ENCODE measurements around the gene INF2. TPM values are rescaled to one million over a fixed set of nuclear protein-coding genes. Genes with fewer than 3 reads are reported as not detected.

The INF2 gene
- total and polyA plus RNA-seq, 9 of the 15 experiments (the other 6 are each of a cell fraction or from before 2014, with no cell fraction given), result 0.56 to 31.3 (median 7.8) TPM

- no TSS peak for BruUV-seq (replicated peaks)
- no peaks in the 10 kb centered on the region for H3K9me1 ChIP-seq (ENCODE audit: control insufficient read depth, insufficient read depth, low read length)
- no peaks in the 10 kb centered on the region for H4K20me1 ChIP-seq (replicated peaks; ENCODE audit: control insufficient read depth, insufficient read depth, low read length)
- H3K4me3 ChIP-seq, result no peak overlapping the region
- H3K4me2 ChIP-seq (ENCODE audit: insufficient read depth, low read length), result no peak overlapping the region
- intact Hi-C loops (cut with micrococcal nuclease) (no loop called here), in situ Hi-C loops (cut with MboI) (no loop called here)
- no peak overlapping the region for H3K27ac ChIP-seq (ENCODE audit: extremely low read depth, low read depth, low read length)
- H3K9ac ChIP-seq (ENCODE audit: insufficient read depth in 1 of 2, low read depth in 2 of 2, low read length in 2 of 2), result no peak overlapping the region; a peak in 1 of 4 replicates
- ChIA-PET POLR2A (interaction anchor here (0.6 to 1.3 kb wide), 2 partner anchors 8 to 11 kb away, joined by 3 to 4 read pairs; no protein-coding TSS in a partner anchor), CTCF (ENCODE audit: low intra/inter-chr PET ratio) (no interaction called here)
- ATAC-seq (no peak), DNase-seq (ENCODE audit: extremely low read depth in 1 of 4, low spot score in 3 of 4) (no peak), FAIRE-seq (no peak)
- no peaks in the 10 kb centered on the region for H3K27me3 ChIP-seq (ENCODE audit: control insufficient read depth in 2 of 2, insufficient read depth in 2 of 2, low read length in 2 of 2)
- no peaks in the 10 kb centered on the region for H3K36me3 ChIP-seq (ENCODE audit: control insufficient read depth, insufficient read depth, low read length)
- 42% methylated on average over 6 of the region's 17 CpGs for WGBS (ENCODE audit: insufficient coverage, low coverage, missing lambda C conversion rate)
- TF ChIP-seq RNF2 (IDR thresholded peaks at IDR 0.05) (no peak), ZNF316 (IDR thresholded peaks at IDR 0.05) (no peak), IFI16 (CRISPR knock-in tag; IDR thresholded peaks at IDR 0.05) (no peak), ZNF277 (CRISPR knock-in tag; IDR thresholded peaks at IDR 0.05; ENCODE audit: borderline replicate concordance) (no peak), MAFG (tag; conservative IDR thresholded peaks at IDR 0.05) (no peak), FOXA1 (IDR thresholded peaks at IDR 0.05; ENCODE audit: borderline replicate concordance) (no peak), PPARD (CRISPR knock-in tag; IDR thresholded peaks at IDR 0.05) (no peak), ZNF778 (CRISPR knock-in tag; IDR thresholded peaks at IDR 0.05) (no peak), ZNF668 (CRISPR knock-in tag; IDR thresholded peaks at IDR 0.05) (no peak), PHF21A (IDR thresholded peaks at IDR 0.05; ENCODE audit: borderline replicate concordance, low read depth) (no peak), ZNF41 (CRISPR knock-in tag; conservative IDR thresholded peaks at IDR 0.05) (no peak), TAF1 (IDR thresholded peaks at IDR 0.05; ENCODE audit: control insufficient read depth, extremely low read depth, insufficient read depth, low read length, severe bottlenecking) (no peak), CBX3 (IDR thresholded peaks at IDR 0.05; ENCODE audit: borderline replicate concordance in 1 of 2, low read length in 2 of 2) (no peak)
- TF ChIP-seq, protein P1, sequence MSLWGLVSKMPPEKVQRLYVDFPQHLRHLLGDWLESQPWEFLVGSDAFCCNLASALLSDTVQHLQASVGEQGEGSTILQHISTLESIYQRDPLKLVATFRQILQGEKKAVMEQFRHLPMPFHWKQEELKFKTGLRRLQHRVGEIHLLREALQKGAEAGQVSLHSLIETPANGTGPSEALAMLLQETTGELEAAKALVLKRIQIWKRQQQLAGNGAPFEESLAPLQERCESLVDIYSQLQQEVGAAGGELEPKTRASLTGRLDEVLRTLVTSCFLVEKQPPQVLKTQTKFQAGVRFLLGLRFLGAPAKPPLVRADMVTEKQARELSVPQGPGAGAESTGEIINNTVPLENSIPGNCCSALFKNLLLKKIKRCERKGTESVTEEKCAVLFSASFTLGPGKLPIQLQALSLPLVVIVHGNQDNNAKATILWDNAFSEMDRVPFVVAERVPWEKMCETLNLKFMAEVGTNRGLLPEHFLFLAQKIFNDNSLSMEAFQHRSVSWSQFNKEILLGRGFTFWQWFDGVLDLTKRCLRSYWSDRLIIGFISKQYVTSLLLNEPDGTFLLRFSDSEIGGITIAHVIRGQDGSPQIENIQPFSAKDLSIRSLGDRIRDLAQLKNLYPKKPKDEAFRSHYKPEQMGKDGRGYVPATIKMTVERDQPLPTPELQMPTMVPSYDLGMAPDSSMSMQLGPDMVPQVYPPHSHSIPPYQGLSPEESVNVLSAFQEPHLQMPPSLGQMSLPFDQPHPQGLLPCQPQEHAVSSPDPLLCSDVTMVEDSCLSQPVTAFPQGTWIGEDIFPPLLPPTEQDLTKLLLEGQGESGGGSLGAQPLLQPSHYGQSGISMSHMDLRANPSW (CRISPR knock-in tag; IDR thresholded peaks at IDR 0.05), result no peak
- TF ChIP-seq, protein P2, sequence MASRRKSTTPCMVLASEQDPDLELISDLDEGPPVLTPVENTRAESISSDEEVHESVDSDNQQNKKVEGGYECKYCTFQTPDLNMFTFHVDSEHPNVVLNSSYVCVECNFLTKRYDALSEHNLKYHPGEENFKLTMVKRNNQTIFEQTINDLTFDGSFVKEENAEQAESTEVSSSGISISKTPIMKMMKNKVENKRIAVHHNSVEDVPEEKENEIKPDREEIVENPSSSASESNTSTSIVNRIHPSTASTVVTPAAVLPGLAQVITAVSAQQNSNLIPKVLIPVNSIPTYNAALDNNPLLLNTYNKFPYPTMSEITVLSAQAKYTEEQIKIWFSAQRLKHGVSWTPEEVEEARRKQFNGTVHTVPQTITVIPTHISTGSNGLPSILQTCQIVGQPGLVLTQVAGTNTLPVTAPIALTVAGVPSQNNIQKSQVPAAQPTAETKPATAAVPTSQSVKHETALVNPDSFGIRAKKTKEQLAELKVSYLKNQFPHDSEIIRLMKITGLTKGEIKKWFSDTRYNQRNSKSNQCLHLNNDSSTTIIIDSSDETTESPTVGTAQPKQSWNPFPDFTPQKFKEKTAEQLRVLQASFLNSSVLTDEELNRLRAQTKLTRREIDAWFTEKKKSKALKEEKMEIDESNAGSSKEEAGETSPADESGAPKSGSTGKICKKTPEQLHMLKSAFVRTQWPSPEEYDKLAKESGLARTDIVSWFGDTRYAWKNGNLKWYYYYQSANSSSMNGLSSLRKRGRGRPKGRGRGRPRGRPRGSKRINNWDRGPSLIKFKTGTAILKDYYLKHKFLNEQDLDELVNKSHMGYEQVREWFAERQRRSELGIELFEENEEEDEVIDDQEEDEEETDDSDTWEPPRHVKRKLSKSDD (conservative IDR thresholded peaks at IDR 0.05; ENCODE audit: low read length), result no peak
- H3K9me3 ChIP-seq (replicated peaks; ENCODE audit: control insufficient read depth, insufficient read depth, low read depth, low read length), result no peaks in the 10 kb centered on the region
- H3K4me1 ChIP-seq (replicated peaks in 1 of 2; ENCODE audit: control insufficient read depth in 2 of 2, insufficient read depth in 2 of 2, low read length in 2 of 2), result peaks cover 0 to 44% of the 10 kb centered on the region in 2 experiments; a peak in 2 of 5 replicates
- no peaks in the 10 kb centered on the region for H3K79me2 ChIP-seq (ENCODE audit: control insufficient read depth, insufficient read depth, low read length)
- no peak overlapping the region for H2AFZ ChIP-seq (ENCODE audit: low read depth, low read length)
Measured at GRCh38 chr14:104739026-104739425, 49.6 kb downstream of the INF2 start.

Measured in K562 (cell line).